Hepatocyte (in vitro differentiated cells): ENCODE data around the gene ARHGEF25. TPM values are rescaled to one million over a fixed set of nuclear protein-coding genes. Genes with fewer than 3 reads are reported as not detected.

Experiments used
- DNase-seq: peaks from one replicate; pipeline ENCODE4 v3.0.0-alpha.2; 2016; ENCODE audit warnings: low spot score
- H2AFZ ChIP-seq: fragments of 200-600 bp; sonication (generic); 2 replicates; pipeline ENCODE4 v1.6.0; 2016; ENCODE audit warnings: antibody characterized with exemption, mild to moderate bottlenecking
- H3K27ac ChIP-seq: fragments of 200-600 bp; sonication (generic); 2 replicates; pipeline ENCODE4 v1.5.1; 2016; ENCODE audit warnings: mild to moderate bottlenecking
- H3K27me3 ChIP-seq: fragments of 200-600 bp; sonication (generic); 2 replicates; pipeline ENCODE4 v1.6.1; 2016
- H3K36me3 ChIP-seq: fragments of 200-600 bp; sonication (generic); replicated peaks from 2 replicates; pipeline ENCODE4 v1.5.1; 2016; ENCODE audit warnings: low read depth; ENCODE audit not compliant: insufficient read depth
- H3K4me1 ChIP-seq: fragments of 200-600 bp; sonication (generic); 2 replicates; pipeline ENCODE4 v1.5.1; 2016; ENCODE audit warnings: mild to moderate bottlenecking, moderate library complexity; ENCODE audit not compliant: insufficient read depth
- H3K4me2 ChIP-seq: fragments of 200-600 bp; sonication (generic); 2 replicates; pipeline ENCODE4 v1.6.0; 2016
- H3K4me3 ChIP-seq: fragments of 200-600 bp; sonication (generic); 2 replicates; pipeline ENCODE4 v1.5.1; 2016; ENCODE audit warnings: mild to moderate bottlenecking
- H3K79me2 ChIP-seq: fragments of 200-600 bp; sonication (generic); 2 replicates; pipeline ENCODE4 v1.6.0; 2017; ENCODE audit warnings: mild to moderate bottlenecking
- H3K9me2 ChIP-seq: fragments of 200-600 bp; sonication (generic); replicated peaks from 2 replicates; pipeline ENCODE4 v1.6.0; 2017; ENCODE audit warnings: mild to moderate bottlenecking; ENCODE audit not compliant: insufficient read depth
- H3K9me3 ChIP-seq: fragments of 200-600 bp; sonication (generic); 2 replicates; pipeline ENCODE4 v1.5.1; 2016; ENCODE audit warnings: low read depth, mild to moderate bottlenecking
- H4K20me1 ChIP-seq: fragments of 200-600 bp; sonication (generic); 2 replicates; pipeline ENCODE4 v1.6.0; 2016; ENCODE audit warnings: mild to moderate bottlenecking; ENCODE audit not compliant: insufficient read depth, poor library complexity, severe bottlenecking
- EZH2 ChIP-seq: fragments of 200-600 bp; sonication (generic); IDR thresholded peaks from 2 replicates; pipeline ENCODE4 v1.6.1; 2016; ENCODE audit warnings: antibody characterized with exemption, mild to moderate bottlenecking, borderline replicate concordance
- EZH2phosphoT487 ChIP-seq: fragments of 200-600 bp; sonication (generic); IDR thresholded peaks from one replicate; pipeline ENCODE4 v1.6.1; 2018; ENCODE audit warnings: antibody characterized with exemption, mild to moderate bottlenecking, low read depth, moderate library complexity; ENCODE audit not compliant: unreplicated experiment, severe bottlenecking
- WGBS: methylation state at CpG from one replicate; pipeline ENCODE4 v1.1.6; 2016; ENCODE audit warnings: low lambda C conversion rate; ENCODE audit errors: missing lambda C conversion rate; 5-methylcytosine and 5-hydroxymethylcytosine counted together
- polyA plus RNA-seq: library from polyadenylated mRNA; unstranded; fragments of >200 nt; fragmentation: Nextera tagmentation; extraction: Ambion mirVana; gene quantifications from 2 replicates; pipeline ENCODE4 v1.2.1, GENCODE V29; 2016
- total RNA-seq: library from RNA; depleted of rRNA; stranded (reverse); fragments of >200 nt; gene quantifications from 2 replicates; pipeline ENCODE4 v1.2.3, GENCODE V29; 2014
- TF ChIP-seq, protein P1 (sequence below): fragments of 200-600 bp; sonication (generic); IDR thresholded peaks from 2 replicates; pipeline ENCODE4 v1.5.1; 2016; ENCODE audit warnings: antibody characterized with exemption, mild to moderate bottlenecking; ENCODE audit not compliant: poor library complexity

Gene ARHGEF25
- total and polyA plus RNA-seq, 2 experiments from 2014 or later = 0.29 to 12.6 TPM

GRCh38 chr12:57626921-57627445, 15.7 kb downstream of the ARHGEF25 start:
- Histone ChIP-seq H2AFZ (no peak overlapping the region), H3K9me2 (no peaks in the 10 kb centered on the region), H3K27ac (no peak overlapping the region), H3K79me2 (no peaks in the 10 kb centered on the region), H3K4me3 (no peak overlapping the region), H3K27me3 (peaks cover 100% of the 10 kb centered on the region), H3K36me3 (no peaks in the 10 kb centered on the region), H3K4me1 (peaks cover 2% of the 10 kb centered on the region), H3K9me3 (no peaks in the 10 kb centered on the region), H3K4me2 (peak overlapping the region; percentile 59), H4K20me1 (no peaks in the 10 kb centered on the region)
- 58% methylated on average over 9 of the region's 9 CpGs for WGBS
- DNase-seq = no peak
- TF ChIP-seq, protein P1, sequence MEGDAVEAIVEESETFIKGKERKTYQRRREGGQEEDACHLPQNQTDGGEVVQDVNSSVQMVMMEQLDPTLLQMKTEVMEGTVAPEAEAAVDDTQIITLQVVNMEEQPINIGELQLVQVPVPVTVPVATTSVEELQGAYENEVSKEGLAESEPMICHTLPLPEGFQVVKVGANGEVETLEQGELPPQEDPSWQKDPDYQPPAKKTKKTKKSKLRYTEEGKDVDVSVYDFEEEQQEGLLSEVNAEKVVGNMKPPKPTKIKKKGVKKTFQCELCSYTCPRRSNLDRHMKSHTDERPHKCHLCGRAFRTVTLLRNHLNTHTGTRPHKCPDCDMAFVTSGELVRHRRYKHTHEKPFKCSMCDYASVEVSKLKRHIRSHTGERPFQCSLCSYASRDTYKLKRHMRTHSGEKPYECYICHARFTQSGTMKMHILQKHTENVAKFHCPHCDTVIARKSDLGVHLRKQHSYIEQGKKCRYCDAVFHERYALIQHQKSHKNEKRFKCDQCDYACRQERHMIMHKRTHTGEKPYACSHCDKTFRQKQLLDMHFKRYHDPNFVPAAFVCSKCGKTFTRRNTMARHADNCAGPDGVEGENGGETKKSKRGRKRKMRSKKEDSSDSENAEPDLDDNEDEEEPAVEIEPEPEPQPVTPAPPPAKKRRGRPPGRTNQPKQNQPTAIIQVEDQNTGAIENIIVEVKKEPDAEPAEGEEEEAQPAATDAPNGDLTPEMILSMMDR = no peak
- no peak for TF ChIP-seq EZH2phosphoT487
- no peak for TF ChIP-seq EZH2

GRCh38 chr12:57627501-57628279, 16.5 kb downstream of the ARHGEF25 start:
- Histone ChIP-seq H3K27me3 (peaks cover 99% of the 10 kb centered on the region), H3K4me2 (peak overlapping the region; percentile 59), H3K4me1 (peaks cover 6% of the 10 kb centered on the region), H3K9me2 (no peaks in the 10 kb centered on the region), H3K9me3 (no peaks in the 10 kb centered on the region), H3K27ac (no peak overlapping the region), H4K20me1 (no peaks in the 10 kb centered on the region), H3K36me3 (no peaks in the 10 kb centered on the region), H3K79me2 (no peaks in the 10 kb centered on the region), H2AFZ (no peak overlapping the region), H3K4me3 (no peak overlapping the region)
- no peak for DNase-seq
- 17% methylated on average over 67 of the region's 67 CpGs for WGBS
- TF ChIP-seq EZH2 (peak; percentile 74), EZH2phosphoT487 (peak; percentile 23)
- TF ChIP-seq, protein P1 = peak; percentile 18

- no peak for DNase-seq
- H4K20me1 ChIP-seq = no peaks in the 10 kb centered on the region
- TF ChIP-seq EZH2phosphoT487 = peak; percentile 7
- no peak for TF ChIP-seq EZH2
- TF ChIP-seq, protein P1 = no peak
- WGBS = 79% methylated on average over 29 of the region's 29 CpGs
- H3K27me3 ChIP-seq = peaks cover 98% of the 10 kb centered on the region
- no peak overlapping the region for H3K27ac ChIP-seq
- no peaks in the 10 kb centered on the region for H3K36me3 ChIP-seq
- H3K79me2 ChIP-seq = no peaks in the 10 kb centered on the region
- no peaks in the 10 kb centered on the region for H3K9me3 ChIP-seq
- peaks cover 6% of the 10 kb centered on the region for H3K4me1 ChIP-seq
- H3K9me2 ChIP-seq = no peaks in the 10 kb centered on the region
- H3K4me2 ChIP-seq = no peak overlapping the region
- no peak overlapping the region for H3K4me3 ChIP-seq
- H2AFZ ChIP-seq = no peak overlapping the region
These were observed 17.3 kb downstream of the ARHGEF25 start for GRCh38 chr12:57628280-57629191.
